ENCODE data around the gene JAG1. TPM values are rescaled to one million over a fixed set of nuclear protein-coding genes. Genes with fewer than 3 reads are reported as not detected.
A peak's percentile ranks its signal among the peaks of the same experiment; 100 is the strongest.

The JAG1 gene
- polyA plus RNA-seq, 1 donor (not counting 4 experiments of a cell fraction or from before 2014, with no cell fraction given) = 84.2 TPM

DNA sequence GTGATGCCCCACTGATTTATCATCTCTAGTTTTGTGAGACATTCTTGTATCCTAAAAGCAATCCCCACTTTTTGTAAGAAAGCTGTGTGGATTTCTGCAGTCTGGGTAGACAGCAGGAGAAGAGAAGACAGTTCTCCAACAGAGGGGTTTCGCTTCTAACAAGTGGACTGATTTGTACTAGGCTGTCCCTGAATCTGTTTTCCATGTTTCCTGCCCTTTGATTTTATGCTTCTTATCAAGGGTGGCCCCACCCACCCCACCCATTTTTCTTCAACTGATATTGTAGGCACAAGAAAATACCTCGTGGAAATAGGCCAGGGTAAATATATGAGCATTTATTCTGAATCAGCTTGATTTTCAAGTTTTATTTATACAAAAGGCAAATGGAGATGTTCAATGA lies 25.7 kb upstream of the JAG1 start:
- Histone ChIP-seq H3K79me2 (ENCODE audit: control insufficient read depth, insufficient read depth, low read length) (no peaks in the 10 kb centered on the region), H3K9ac (ENCODE audit: control insufficient read depth, extremely low read depth, insufficient read depth, low read length) (no peak overlapping the region), H3K36me3 (ENCODE audit: control insufficient read depth in 2 of 2, extremely low read depth in 1 of 2, insufficient read depth in 2 of 2, low read length in 2 of 2) (no peaks in the 10 kb centered on the region), H3K4me1 (ENCODE audit: control insufficient read depth, extremely low read depth, insufficient read depth, low read length) (no peaks in the 10 kb centered on the region), H3K4me3 (ENCODE audit: control insufficient read depth in 2 of 3, extremely low read depth in 1 of 3, insufficient read depth in 2 of 3, low read depth in 1 of 3, low read length in 3 of 3) (no peak overlapping the region), H2AFZ (ENCODE audit: control insufficient read depth, low read length) (no peak overlapping the region), H4K20me1 (ENCODE audit: control insufficient read depth, extremely low read depth, insufficient read depth, low read length) (no peaks in the 10 kb centered on the region), H3K9me3 (ENCODE audit: control insufficient read depth, low read depth, low read length) (no peaks in the 10 kb centered on the region), H3K9me1 (ENCODE audit: control insufficient read depth, extremely low read depth, insufficient read depth, low read length) (no peaks in the 10 kb centered on the region), H3K4me2 (ENCODE audit: control insufficient read depth, extremely low read depth, insufficient read depth, low read depth, low read length) (no peak overlapping the region), H3K27me3 (ENCODE audit: control insufficient read depth, extremely low read depth, insufficient read depth, low read length) (no peaks in the 10 kb centered on the region), H3K27ac (ENCODE audit: control insufficient read depth, insufficient read depth, low read length) (no peak overlapping the region)
- no peak for DNase-seq (ENCODE audit: low read depth, low spot score)
- FAIRE-seq = no peak
- dilution Hi-C loops (cut with MboI; ENCODE audit: extremely low pct_ligation_motif_present, low sequenced_read_pairs) = no loop called here
- TF ChIP-seq, protein P1, sequence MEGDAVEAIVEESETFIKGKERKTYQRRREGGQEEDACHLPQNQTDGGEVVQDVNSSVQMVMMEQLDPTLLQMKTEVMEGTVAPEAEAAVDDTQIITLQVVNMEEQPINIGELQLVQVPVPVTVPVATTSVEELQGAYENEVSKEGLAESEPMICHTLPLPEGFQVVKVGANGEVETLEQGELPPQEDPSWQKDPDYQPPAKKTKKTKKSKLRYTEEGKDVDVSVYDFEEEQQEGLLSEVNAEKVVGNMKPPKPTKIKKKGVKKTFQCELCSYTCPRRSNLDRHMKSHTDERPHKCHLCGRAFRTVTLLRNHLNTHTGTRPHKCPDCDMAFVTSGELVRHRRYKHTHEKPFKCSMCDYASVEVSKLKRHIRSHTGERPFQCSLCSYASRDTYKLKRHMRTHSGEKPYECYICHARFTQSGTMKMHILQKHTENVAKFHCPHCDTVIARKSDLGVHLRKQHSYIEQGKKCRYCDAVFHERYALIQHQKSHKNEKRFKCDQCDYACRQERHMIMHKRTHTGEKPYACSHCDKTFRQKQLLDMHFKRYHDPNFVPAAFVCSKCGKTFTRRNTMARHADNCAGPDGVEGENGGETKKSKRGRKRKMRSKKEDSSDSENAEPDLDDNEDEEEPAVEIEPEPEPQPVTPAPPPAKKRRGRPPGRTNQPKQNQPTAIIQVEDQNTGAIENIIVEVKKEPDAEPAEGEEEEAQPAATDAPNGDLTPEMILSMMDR (optimal IDR thresholded peaks at IDR 0.05 in 1 of 3, IDR thresholded peaks at IDR 0.05 in 1 of 3, conservative IDR thresholded peaks at IDR 0.05 in 1 of 3; ENCODE audit: extremely low read depth in 1 of 3, insufficient read depth in 2 of 3, low read length in 3 of 3) = no peak
- no peak for TF ChIP-seq EZH2 (IDR thresholded peaks at IDR 0.05; ENCODE audit: low read length)

DNA sequence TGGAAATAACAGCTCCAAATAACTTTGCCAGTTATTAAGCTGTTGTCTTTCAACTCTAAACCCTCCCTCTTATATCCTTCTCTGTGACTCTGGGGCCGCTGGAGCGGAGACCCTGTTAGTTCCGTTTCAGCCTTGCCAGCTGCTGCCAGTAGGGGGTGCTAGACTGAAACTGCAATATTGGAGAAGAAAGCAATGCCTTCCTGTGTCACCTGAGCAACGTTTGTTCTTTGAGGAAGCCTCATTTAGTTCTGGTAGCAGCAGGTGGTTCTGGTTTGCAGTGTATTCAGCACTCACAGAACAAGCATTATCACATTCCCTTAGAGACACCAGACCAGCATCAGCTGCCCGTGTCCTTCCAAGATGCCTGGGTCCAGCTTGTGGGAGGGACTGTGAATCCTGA lies 22.9 kb upstream of the JAG1 start:
- Histone ChIP-seq H3K27ac (ENCODE audit: control insufficient read depth, insufficient read depth, low read length) (no peak overlapping the region), H3K9me3 (ENCODE audit: control insufficient read depth, low read depth, low read length) (no peaks in the 10 kb centered on the region), H3K9me1 (ENCODE audit: control insufficient read depth, extremely low read depth, insufficient read depth, low read length) (no peaks in the 10 kb centered on the region), H3K4me1 (ENCODE audit: control insufficient read depth, extremely low read depth, insufficient read depth, low read length) (no peaks in the 10 kb centered on the region), H4K20me1 (ENCODE audit: control insufficient read depth, extremely low read depth, insufficient read depth, low read length) (no peaks in the 10 kb centered on the region), H3K79me2 (ENCODE audit: control insufficient read depth, insufficient read depth, low read length) (no peaks in the 10 kb centered on the region), H3K27me3 (ENCODE audit: control insufficient read depth, extremely low read depth, insufficient read depth, low read length) (no peaks in the 10 kb centered on the region), H2AFZ (ENCODE audit: control insufficient read depth, low read length) (no peak overlapping the region), H3K4me2 (ENCODE audit: control insufficient read depth, extremely low read depth, insufficient read depth, low read depth, low read length) (no peak overlapping the region), H3K36me3 (ENCODE audit: control insufficient read depth in 2 of 2, extremely low read depth in 1 of 2, insufficient read depth in 2 of 2, low read length in 2 of 2) (no peaks in the 10 kb centered on the region), H3K9ac (ENCODE audit: control insufficient read depth, extremely low read depth, insufficient read depth, low read length) (no peak overlapping the region), H3K4me3 (ENCODE audit: control insufficient read depth in 2 of 3, extremely low read depth in 1 of 3, insufficient read depth in 2 of 3, low read depth in 1 of 3, low read length in 3 of 3) (no peak overlapping the region)
- DNase-seq (ENCODE audit: low read depth, low spot score) = no peak
- dilution Hi-C loops (cut with MboI; ENCODE audit: extremely low pct_ligation_motif_present, low sequenced_read_pairs) = no loop called here
- FAIRE-seq = no peak
- TF ChIP-seq EZH2 (IDR thresholded peaks at IDR 0.05; ENCODE audit: low read length) = no peak
- TF ChIP-seq, protein P1 (optimal IDR thresholded peaks at IDR 0.05 in 1 of 3, IDR thresholded peaks at IDR 0.05 in 1 of 3, conservative IDR thresholded peaks at IDR 0.05 in 1 of 3; ENCODE audit: extremely low read depth in 1 of 3, insufficient read depth in 2 of 3, low read length in 3 of 3) = peak; percentile 61 to 63 (median 62)
